ENCODE measurements around the gene SPINK8. TPM values are rescaled to one million over a fixed set of nuclear protein-coding genes. Genes with fewer than 3 reads are reported as not detected.

Gene SPINK8
- total and polyA plus RNA-seq, 12 donors, result not detected

DNA sequence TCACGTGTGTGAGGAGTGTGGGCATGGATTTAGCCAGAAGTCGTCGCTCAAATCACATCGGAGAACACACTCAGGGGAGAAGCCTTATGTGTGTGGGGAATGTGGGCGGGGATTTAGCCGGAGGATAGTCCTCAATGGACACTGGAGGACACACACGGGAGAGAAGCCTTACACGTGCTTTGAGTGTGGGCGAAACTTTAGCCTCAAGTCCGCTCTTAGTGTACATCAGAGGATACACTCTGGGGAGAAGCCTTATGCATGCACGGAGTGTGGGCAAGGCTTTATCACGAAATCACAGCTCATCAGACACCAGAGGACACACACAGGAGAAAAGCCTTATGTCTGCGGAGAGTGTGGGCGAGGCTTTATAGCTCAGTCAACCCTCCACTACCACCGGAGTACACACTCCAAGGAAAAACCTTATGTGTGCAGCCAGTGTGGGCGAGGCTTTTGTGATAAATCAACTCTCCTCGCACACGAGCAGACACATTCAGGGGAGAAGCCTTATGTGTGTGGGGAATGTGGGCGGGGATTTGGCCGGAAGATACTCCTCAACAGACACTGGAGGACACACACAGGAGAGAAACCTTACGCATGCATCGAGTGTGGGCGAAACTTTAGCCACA lies 64.4 kb downstream of the SPINK8 start:
- Histone ChIP-seq H3K4me1 (peaks cover 0 to 16% (median 10%) of the 10 kb centered on the region in 9 donors), H3K9me3 (no peaks in the 10 kb centered on the region), H3K36me3 (peaks cover 0 to 59% (median 0%) of the 10 kb centered on the region in 9 donors), H3K4me3 (no peak overlapping the region), H3K27me3 (no peaks in the 10 kb centered on the region), H3K27ac (peak overlapping the region in 1 of 10 donors; percentile 43)
- intact Hi-C loops (cut with DNase I), result no loop called here
- TF ChIP-seq, protein P1, sequence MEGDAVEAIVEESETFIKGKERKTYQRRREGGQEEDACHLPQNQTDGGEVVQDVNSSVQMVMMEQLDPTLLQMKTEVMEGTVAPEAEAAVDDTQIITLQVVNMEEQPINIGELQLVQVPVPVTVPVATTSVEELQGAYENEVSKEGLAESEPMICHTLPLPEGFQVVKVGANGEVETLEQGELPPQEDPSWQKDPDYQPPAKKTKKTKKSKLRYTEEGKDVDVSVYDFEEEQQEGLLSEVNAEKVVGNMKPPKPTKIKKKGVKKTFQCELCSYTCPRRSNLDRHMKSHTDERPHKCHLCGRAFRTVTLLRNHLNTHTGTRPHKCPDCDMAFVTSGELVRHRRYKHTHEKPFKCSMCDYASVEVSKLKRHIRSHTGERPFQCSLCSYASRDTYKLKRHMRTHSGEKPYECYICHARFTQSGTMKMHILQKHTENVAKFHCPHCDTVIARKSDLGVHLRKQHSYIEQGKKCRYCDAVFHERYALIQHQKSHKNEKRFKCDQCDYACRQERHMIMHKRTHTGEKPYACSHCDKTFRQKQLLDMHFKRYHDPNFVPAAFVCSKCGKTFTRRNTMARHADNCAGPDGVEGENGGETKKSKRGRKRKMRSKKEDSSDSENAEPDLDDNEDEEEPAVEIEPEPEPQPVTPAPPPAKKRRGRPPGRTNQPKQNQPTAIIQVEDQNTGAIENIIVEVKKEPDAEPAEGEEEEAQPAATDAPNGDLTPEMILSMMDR (IDR thresholded peaks at IDR 0.05), result no peak
- 82 to 83% methylated on average over 23 of the region's 23 CpGs for WGBS, 2 donors
- ATAC-seq, result peak in 2 of 8 donors; percentile 21 to 25
- DNase-seq, result no peak

DNA sequence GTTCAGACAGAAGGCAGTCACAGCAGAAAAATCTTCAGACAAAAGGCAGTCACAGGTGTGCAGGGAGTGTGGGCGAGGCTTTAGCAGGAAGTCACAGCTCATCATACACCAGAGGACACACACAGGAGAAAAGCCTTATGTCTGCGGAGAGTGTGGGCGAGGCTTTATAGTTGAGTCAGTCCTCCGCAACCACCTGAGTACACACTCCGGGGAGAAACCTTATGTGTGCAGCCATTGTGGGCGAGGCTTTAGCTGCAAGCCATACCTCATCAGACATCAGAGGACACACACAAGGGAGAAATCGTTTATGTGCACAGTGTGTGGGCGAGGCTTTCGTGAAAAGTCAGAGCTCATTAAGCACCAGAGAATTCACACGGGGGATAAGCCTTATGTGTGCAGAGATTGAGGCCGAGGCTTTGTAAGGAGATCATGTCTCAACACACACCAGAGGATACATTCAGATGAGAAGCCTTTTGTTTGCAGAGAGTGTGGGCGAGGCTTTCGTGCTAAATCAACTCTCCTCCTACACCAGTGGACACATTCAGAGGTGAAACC lies 65.0 kb downstream of the SPINK8 start:
- ATAC-seq (peak in 4 of 8 donors; percentile 13 to 32 (median 27)), DNase-seq (no peak)
- no peak overlapping the region for H3K4me3 ChIP-seq
- intact Hi-C loops (cut with DNase I), result no loop called here
- H3K27me3 ChIP-seq, result no peaks in the 10 kb centered on the region
- 77% methylated on average over 13 of the region's 13 CpGs for WGBS, 2 donors
- H3K27ac ChIP-seq, result peak overlapping the region in 4 of 10 donors; percentile 23 to 43 (median 31)
- peaks cover 0 to 16% (median 10%) of the 10 kb centered on the region in 9 donors for H3K4me1 ChIP-seq
- peaks cover 0 to 65% (median 0%) of the 10 kb centered on the region in 9 donors for H3K36me3 ChIP-seq
- H3K9me3 ChIP-seq, result no peaks in the 10 kb centered on the region
- TF ChIP-seq, protein P1 (IDR thresholded peaks at IDR 0.05), result no peak

DNA sequence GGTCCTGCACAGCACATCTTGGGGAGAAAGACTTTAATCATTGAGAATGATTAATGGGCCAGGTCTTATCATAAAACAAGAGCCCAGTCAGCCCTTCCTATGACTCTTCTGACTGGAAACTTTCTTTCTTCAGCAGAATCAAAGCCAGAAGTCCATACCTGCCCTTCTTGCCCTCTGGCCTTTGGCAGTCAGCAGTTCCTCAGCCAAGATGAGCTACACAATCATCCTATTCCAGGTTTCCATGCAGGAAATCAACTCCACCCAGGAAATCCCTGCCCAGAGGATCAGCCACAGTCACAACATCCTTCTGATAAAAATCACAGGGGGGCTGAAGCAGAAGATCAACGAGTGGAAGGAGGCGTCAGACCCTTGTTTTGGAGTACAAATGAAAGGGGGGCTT lies 65.7 kb downstream of the SPINK8 start:
- TF ChIP-seq, protein P1 (IDR thresholded peaks at IDR 0.05), result no peak
- ATAC-seq (peak in 2 of 8 donors; percentile 39 to 41), DNase-seq (no peak)
- Histone ChIP-seq H3K4me3 (no peak overlapping the region), H3K9me3 (no peaks in the 10 kb centered on the region), H3K27ac (peak overlapping the region in 5 of 10 donors; percentile 16 to 43 (median 28)), H3K36me3 (peaks cover 0 to 71% (median 0%) of the 10 kb centered on the region in 9 donors), H3K4me1 (peaks cover 0 to 16% (median 10%) of the 10 kb centered on the region in 9 donors), H3K27me3 (no peaks in the 10 kb centered on the region)
- intact Hi-C loops (cut with DNase I), result no loop called here
- WGBS, 2 donors, result 54 to 65% methylated on average over 2 of the region's 2 CpGs

DNA sequence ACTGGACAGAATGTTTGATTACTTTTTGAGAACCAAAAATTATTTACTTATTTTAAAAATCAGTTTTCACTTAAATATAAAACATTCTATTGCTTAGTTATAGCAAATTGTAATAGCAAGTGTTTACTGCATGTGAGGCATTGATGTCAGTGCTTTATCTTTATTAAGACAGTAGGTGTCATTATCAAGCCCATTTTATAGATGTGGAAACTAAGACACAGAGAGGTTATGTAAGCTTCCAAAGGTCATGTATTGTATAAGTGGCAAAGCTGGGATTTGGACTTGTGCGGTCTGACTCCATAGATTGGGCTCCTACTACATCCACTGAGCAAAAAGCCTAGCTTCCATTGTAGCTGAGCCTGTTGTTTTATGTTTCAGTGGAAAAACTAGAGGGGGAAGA lies 74.9 kb downstream of the SPINK8 start:
- intact Hi-C loops (cut with DNase I), result no loop called here
- no peak for ATAC-seq
- Histone ChIP-seq H3K4me3 (no peak overlapping the region), H3K27me3 (no peaks in the 10 kb centered on the region), H3K9me3 (peaks cover 0 to 10% (median 0%) of the 10 kb centered on the region in 11 donors), H3K36me3 (peaks cover 0 to 48% (median 4%) of the 10 kb centered on the region in 9 donors), H3K4me1 (no peaks in the 10 kb centered on the region), H3K27ac (no peak overlapping the region)
- TF ChIP-seq, protein P1 (IDR thresholded peaks at IDR 0.05), result no peak
- no peak for DNase-seq
- 98% methylated on average over 1 of the region's 1 CpG for WGBS, 2 donors

Small RNAs within 50 kb of the gene (microRNA-seq; reads per million reads assigned to microRNA genes)
- gene MIR2115, result 0 reads per million in 2 donors

Other genes with a start within 250 kb of the SPINK8 start
- gene CDC25A, start 145.2 kb downstream of the SPINK8 start, total RNA-seq, result 1 to 10 TPM in 6 of 10 donors, under 1 TPM in 4; 0.47 to 3.2 (median 1.2) TPM
- gene CDC25A, start 145.2 kb downstream of the SPINK8 start, polyA plus RNA-seq, result under 1 TPM; 0.20 to 0.59 TPM
- 1 to 10 TPM in 1 of 10 donors, under 1 TPM in 4, not detected in 5; 0.33 to 3.3 (median 0.42) TPM for gene CAMP, start 110.2 kb downstream of the SPINK8 start, total RNA-seq
- gene CAMP, start 110.2 kb downstream of the SPINK8 start, polyA plus RNA-seq, result 1 to 10 TPM; 2.3 to 4.1 TPM
- gene ZNF589, start 92.6 kb downstream of the SPINK8 start, total RNA-seq, result 1 to 10 TPM; 3.6 to 7.0 (median 4.4) TPM
- 1 to 10 TPM; 2.9 to 5.9 TPM for gene ZNF589, start 92.6 kb downstream of the SPINK8 start, polyA plus RNA-seq
- 10 to 100 TPM; 15.9 to 25.7 (median 20.4) TPM for gene NME6, start 32.3 kb downstream of the SPINK8 start, total RNA-seq
- gene NME6, start 32.3 kb downstream of the SPINK8 start, polyA plus RNA-seq, result 10 to 100 TPM in 1 of 2 donors, 1 to 10 TPM in 1; 9.1 to 15.5 TPM
- gene FBXW12, start 38.6 kb upstream of the SPINK8 start, total RNA-seq, result under 1 TPM in 1 of 10 donors, not detected in 9; 0.28 TPM
- gene FBXW12, start 38.6 kb upstream of the SPINK8 start, polyA plus RNA-seq, result under 1 TPM in 1 of 2 donors, not detected in 1; 0.29 TPM
- 10 to 100 TPM; 27.7 to 67.3 (median 32.4) TPM for gene PLXNB1, start 96.4 kb upstream of the SPINK8 start, total RNA-seq
- 100 to 1,000 TPM in 1 of 2 donors, 10 to 100 TPM in 1; 30.1 to 135 TPM for gene PLXNB1, start 96.4 kb upstream of the SPINK8 start, polyA plus RNA-seq
- gene CCDC51, start 106.5 kb upstream of the SPINK8 start, total RNA-seq, result 10 to 100 TPM in 8 of 10 donors, 1 to 10 TPM in 2; 9.5 to 14.3 (median 12.2) TPM
- 10 to 100 TPM in 1 of 2 donors, 1 to 10 TPM in 1; 4.7 to 11.0 TPM for gene CCDC51, start 106.5 kb upstream of the SPINK8 start, polyA plus RNA-seq
- 100 to 1,000 TPM; 140 to 227 (median 193) TPM for gene TMA7, start 106.6 kb upstream of the SPINK8 start, total RNA-seq
- gene TMA7, start 106.6 kb upstream of the SPINK8 start, polyA plus RNA-seq, result 1,000 to 10,000 TPM in 1 of 2 donors, 100 to 1,000 TPM in 1; 365 to 1,063 TPM
- gene ATRIP, start 113.1 kb upstream of the SPINK8 start, total RNA-seq, result 1 to 10 TPM; 2.2 to 5.4 (median 3.8) TPM
- gene ATRIP, start 113.1 kb upstream of the SPINK8 start, polyA plus RNA-seq, result 1 to 10 TPM; 4.5 to 5.1 TPM
- gene SHISA5, start 170.5 kb upstream of the SPINK8 start, total RNA-seq, result 10 to 100 TPM; 36.8 to 95.3 (median 52.9) TPM
- 10 to 100 TPM; 34.6 to 68.7 TPM for gene SHISA5, start 170.5 kb upstream of the SPINK8 start, polyA plus RNA-seq
- 1 to 10 TPM in 6 of 10 donors, under 1 TPM in 4; 0.40 to 7.7 (median 1.5) TPM for gene PFKFB4, start 223.1 kb upstream of the SPINK8 start, total RNA-seq
- gene PFKFB4, start 223.1 kb upstream of the SPINK8 start, polyA plus RNA-seq, result 1 to 10 TPM in 1 of 2 donors, under 1 TPM in 1; 0.74 to 1.0 TPM
- gene UCN2, start 230.1 kb upstream of the SPINK8 start, total RNA-seq, result under 1 TPM in 4 of 10 donors, not detected in 6; 0.19 to 0.77 (median 0.28) TPM
- gene UCN2, start 230.1 kb upstream of the SPINK8 start, polyA plus RNA-seq, result under 1 TPM; 0.06 to 0.22 TPM